ENCODE measurements around the gene GP5.

Gene GP5

DNA sequence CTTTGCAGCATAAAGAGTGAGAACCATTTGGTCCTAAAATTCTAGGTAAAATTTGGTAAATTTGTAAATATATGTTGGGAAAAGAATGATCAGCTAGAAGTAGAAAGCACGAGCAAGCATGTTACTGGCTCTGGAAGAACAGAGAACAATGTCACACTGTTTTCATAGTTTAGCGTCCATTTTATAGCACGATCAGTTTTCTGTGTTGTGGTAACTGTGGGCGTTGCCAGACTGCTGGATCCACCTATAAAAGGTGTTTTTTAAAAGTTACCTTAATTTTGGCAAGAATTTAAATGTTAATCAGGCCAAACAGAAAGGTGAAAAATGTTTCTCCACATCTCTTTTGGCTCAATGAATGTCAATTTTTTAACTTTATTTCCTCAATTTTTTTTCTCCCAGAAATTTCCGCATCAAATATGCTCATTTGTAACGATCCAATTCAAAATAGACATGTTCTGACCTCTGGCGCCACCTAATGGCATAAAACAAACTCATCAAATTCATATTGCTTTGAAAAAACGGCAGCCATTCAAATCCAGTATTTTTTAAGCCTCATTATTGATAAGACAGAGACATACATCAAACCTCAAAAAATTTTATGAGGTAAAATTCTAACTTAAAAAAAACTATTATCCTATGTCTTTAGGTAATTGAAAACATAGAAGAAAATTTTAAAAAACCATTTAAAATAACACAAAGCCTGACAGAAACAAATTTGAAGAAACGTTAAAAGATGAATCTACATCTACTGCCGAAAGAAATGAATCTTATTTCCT, 5.5 kb upstream of the GP5 start (continued):
- TF ChIP-seq ZNF362 (tag by site-specific recombination; IDR thresholded peaks at IDR 0.05) = peak; percentile 50; the same call in 1 of the 2 replicates
- TF ChIP-seq ZNF785 (tag by site-specific recombination; IDR thresholded peaks at IDR 0.05) = no peak
- TF ChIP-seq ZSCAN23 (tag by site-specific recombination; IDR thresholded peaks at IDR 0.05) = no peak
- no peak for TF ChIP-seq ZNF350 (tag by site-specific recombination; IDR thresholded peaks at IDR 0.05)

- POLR2A ChIA-PET = no interaction called here
- H3K36me3 ChIP-seq (ENCODE audit: control insufficient read depth in 2 of 2, insufficient read depth in 1 of 2, low read length in 2 of 2) = peaks cover 0 to 24% of the 10 kb centered on the region in 2 experiments; a peak in 1 of 3 replicates
- CTCF ChIA-PET = interaction anchor here (0.6 to 2.8 kb wide), 5 partner anchors 34 to 67 kb away, joined by 3 to 20 read pairs (median 3); no protein-coding TSS in a partner anchor
- TF ChIP-seq, protein P1, sequence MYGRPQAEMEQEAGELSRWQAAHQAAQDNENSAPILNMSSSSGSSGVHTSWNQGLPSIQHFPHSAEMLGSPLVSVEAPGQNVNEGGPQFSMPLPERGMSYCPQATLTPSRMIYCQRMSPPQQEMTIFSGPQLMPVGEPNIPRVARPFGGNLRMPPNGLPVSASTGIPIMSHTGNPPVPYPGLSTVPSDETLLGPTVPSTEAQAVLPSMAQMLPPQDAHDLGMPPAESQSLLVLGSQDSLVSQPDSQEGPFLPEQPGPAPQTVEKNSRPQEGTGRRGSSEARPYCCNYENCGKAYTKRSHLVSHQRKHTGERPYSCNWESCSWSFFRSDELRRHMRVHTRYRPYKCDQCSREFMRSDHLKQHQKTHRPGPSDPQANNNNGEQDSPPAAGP (tag by site-specific recombination; IDR thresholded peaks at IDR 0.05) = no peak
- TF ChIP-seq ZIC2 (tag by site-specific recombination; IDR thresholded peaks at IDR 0.05) = 0 out of 2 replicates have a peak, but pooled peaks have one; percentile 28
- no peaks in the 10 kb centered on the region for H3K4me1 ChIP-seq (ENCODE audit: control insufficient read depth, insufficient read depth, low read length)
- H3K9me3 ChIP-seq (ENCODE audit: control insufficient read depth, insufficient read depth, low read depth, low read length) = no peaks in the 10 kb centered on the region
- H3K4me3 ChIP-seq (ENCODE audit: low read depth, low read length) = no peak overlapping the region
- no peak overlapping the region for H3K27ac ChIP-seq (ENCODE audit: extremely low read depth, low read depth, low read length)
These were observed 2.8 kb upstream of the GP5 start for GRCh38 chr3:194401868-194402329.

DNA sequence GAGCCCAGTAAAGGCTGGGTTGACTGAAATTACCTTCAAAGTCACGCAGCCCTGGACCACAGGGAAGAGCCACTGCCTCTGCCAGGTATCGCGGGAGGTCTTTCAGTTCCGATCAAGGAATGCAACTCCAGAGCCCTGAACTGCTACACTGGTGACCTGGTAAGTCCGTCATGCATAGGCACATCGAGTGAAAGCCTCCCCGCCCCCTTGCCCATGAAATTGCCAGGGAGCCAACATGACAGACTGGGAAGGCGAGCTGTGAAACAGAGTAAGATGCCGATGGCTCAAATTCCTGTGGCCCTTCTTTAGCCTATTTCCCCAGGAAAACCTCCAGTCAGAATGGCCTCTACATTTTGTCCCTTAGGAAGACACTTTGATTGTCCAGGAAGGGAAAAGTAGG, 2.3 kb upstream of the GP5 start:
- H3K4me1 ChIP-seq (ENCODE audit: control insufficient read depth, insufficient read depth, low read length) = no peaks in the 10 kb centered on the region
- H3K36me3 ChIP-seq (ENCODE audit: control insufficient read depth in 2 of 2, insufficient read depth in 1 of 2, low read length in 2 of 2) = peaks cover 0 to 24% of the 10 kb centered on the region in 2 experiments; a peak in 1 of 3 replicates
- H3K27ac ChIP-seq (ENCODE audit: extremely low read depth, low read depth, low read length) = no peak overlapping the region
- H3K4me3 ChIP-seq (ENCODE audit: low read depth, low read length) = no peak overlapping the region
- ChIA-PET POLR2A (no interaction called here), CTCF (interaction anchor here (0.6 to 1.1 kb wide), 2 partner anchors 33 to 51 kb away, joined by 3 to 4 read pairs; no protein-coding TSS in a partner anchor)
- no peaks in the 10 kb centered on the region for H3K9me3 ChIP-seq (ENCODE audit: control insufficient read depth, insufficient read depth, low read depth, low read length)
- no peak for TF ChIP-seq ZNF404 (tag by site-specific recombination; IDR thresholded peaks at IDR 0.05)
- TF ChIP-seq, protein P2, sequence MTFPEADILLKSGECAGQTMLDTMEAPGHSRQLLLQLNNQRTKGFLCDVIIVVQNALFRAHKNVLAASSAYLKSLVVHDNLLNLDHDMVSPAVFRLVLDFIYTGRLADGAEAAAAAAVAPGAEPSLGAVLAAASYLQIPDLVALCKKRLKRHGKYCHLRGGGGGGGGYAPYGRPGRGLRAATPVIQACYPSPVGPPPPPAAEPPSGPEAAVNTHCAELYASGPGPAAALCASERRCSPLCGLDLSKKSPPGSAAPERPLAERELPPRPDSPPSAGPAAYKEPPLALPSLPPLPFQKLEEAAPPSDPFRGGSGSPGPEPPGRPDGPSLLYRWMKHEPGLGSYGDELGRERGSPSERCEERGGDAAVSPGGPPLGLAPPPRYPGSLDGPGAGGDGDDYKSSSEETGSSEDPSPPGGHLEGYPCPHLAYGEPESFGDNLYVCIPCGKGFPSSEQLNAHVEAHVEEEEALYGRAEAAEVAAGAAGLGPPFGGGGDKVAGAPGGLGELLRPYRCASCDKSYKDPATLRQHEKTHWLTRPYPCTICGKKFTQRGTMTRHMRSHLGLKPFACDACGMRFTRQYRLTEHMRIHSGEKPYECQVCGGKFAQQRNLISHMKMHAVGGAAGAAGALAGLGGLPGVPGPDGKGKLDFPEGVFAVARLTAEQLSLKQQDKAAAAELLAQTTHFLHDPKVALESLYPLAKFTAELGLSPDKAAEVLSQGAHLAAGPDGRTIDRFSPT (tag by site-specific recombination; IDR thresholded peaks at IDR 0.05) = no peak
- TF ChIP-seq, protein P3, sequence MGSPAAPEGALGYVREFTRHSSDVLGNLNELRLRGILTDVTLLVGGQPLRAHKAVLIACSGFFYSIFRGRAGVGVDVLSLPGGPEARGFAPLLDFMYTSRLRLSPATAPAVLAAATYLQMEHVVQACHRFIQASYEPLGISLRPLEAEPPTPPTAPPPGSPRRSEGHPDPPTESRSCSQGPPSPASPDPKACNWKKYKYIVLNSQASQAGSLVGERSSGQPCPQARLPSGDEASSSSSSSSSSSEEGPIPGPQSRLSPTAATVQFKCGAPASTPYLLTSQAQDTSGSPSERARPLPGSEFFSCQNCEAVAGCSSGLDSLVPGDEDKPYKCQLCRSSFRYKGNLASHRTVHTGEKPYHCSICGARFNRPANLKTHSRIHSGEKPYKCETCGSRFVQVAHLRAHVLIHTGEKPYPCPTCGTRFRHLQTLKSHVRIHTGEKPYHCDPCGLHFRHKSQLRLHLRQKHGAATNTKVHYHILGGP (tag by site-specific recombination; IDR thresholded peaks at IDR 0.05) = no peak
- no peak for TF ChIP-seq KLF7 (tag by site-specific recombination; IDR thresholded peaks at IDR 0.05; ENCODE audit: borderline replicate concordance)
- TF ChIP-seq, protein P4, sequence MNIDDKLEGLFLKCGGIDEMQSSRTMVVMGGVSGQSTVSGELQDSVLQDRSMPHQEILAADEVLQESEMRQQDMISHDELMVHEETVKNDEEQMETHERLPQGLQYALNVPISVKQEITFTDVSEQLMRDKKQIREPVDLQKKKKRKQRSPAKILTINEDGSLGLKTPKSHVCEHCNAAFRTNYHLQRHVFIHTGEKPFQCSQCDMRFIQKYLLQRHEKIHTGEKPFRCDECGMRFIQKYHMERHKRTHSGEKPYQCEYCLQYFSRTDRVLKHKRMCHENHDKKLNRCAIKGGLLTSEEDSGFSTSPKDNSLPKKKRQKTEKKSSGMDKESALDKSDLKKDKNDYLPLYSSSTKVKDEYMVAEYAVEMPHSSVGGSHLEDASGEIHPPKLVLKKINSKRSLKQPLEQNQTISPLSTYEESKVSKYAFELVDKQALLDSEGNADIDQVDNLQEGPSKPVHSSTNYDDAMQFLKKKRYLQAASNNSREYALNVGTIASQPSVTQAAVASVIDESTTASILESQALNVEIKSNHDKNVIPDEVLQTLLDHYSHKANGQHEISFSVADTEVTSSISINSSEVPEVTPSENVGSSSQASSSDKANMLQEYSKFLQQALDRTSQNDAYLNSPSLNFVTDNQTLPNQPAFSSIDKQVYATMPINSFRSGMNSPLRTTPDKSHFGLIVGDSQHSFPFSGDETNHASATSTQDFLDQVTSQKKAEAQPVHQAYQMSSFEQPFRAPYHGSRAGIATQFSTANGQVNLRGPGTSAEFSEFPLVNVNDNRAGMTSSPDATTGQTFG (tag by site-specific recombination; IDR thresholded peaks at IDR 0.05; ENCODE audit: borderline replicate concordance) = no peak
- TF ChIP-seq IKZF3 (tag by site-specific recombination; IDR thresholded peaks at IDR 0.05) = no peak
- TF ChIP-seq ZNF354C (tag by site-specific recombination; IDR thresholded peaks at IDR 0.05; ENCODE audit: borderline replicate concordance, low read depth) = no peak
- no peak for TF ChIP-seq ZNF585B (tag by site-specific recombination; IDR thresholded peaks at IDR 0.05)
- no peak for TF ChIP-seq ZNF362 (tag by site-specific recombination; IDR thresholded peaks at IDR 0.05)
- no peak for TF ChIP-seq ZNF513 (tag by site-specific recombination; IDR thresholded peaks at IDR 0.05)
- TF ChIP-seq ZNF221 (tag by site-specific recombination; IDR thresholded peaks at IDR 0.05; ENCODE audit: borderline replicate concordance) = no peak
- no peak for TF ChIP-seq ZNF433 (tag by site-specific recombination; IDR thresholded peaks at IDR 0.05; ENCODE audit: low read depth)
- TF ChIP-seq ZNF324 (tag by site-specific recombination; IDR thresholded peaks at IDR 0.05) = no peak
